Neural cell (in vitro differentiated cells): Measurements from ENCODE around the gene OSBPL7. TPM values are rescaled to one million over a fixed set of nuclear protein-coding genes. Genes with fewer than 3 reads are reported as not detected.

Source experiments
- H2AFZ ChIP-seq: fragments of 200-600, 300-800 bp; sonication (generic), shearing (Covaris generic); 2 replicates; pipeline ENCODE4 v1.6.0; 2014; ENCODE audit warnings: low read depth, mild to moderate bottlenecking, antibody characterized with exemption, low read length, moderate library complexity
- H3F3A ChIP-seq: fragments of 200-600 bp; shearing (Covaris generic); 2 replicates; pipeline ENCODE4 v1.6.1; 2016; ENCODE audit warnings: mild to moderate bottlenecking, moderate library complexity, mixed read lengths, antibody characterized with exemption, low read length; ENCODE audit not compliant: insufficient read depth, poor library complexity, severe bottlenecking
- H3K27ac ChIP-seq: fragments of 200-600, 300-800 bp; sonication (generic), shearing (Covaris generic); 2 replicates; pipeline ENCODE4 v1.5.1; 2014; ENCODE audit warnings: mild to moderate bottlenecking, low read length, moderate library complexity
- H3K27me3 ChIP-seq: fragments of 300-800, 200-600 bp; sonication (generic), shearing (Covaris generic); 2 replicates; pipeline ENCODE4 v1.6.0; 2014; ENCODE audit warnings: mild to moderate bottlenecking, low read depth, low read length, moderate library complexity; ENCODE audit not compliant: insufficient read depth
- H3K36me3 ChIP-seq: fragments of 300-800, 200-600 bp; sonication (generic), shearing (Covaris generic); 2 replicates; pipeline ENCODE4 v1.5.1; 2014; ENCODE audit warnings: mild to moderate bottlenecking, antibody characterized with exemption, low read length, moderate library complexity; ENCODE audit not compliant: insufficient read depth
- H3K4me2 ChIP-seq: fragments of 300-800, 200-600 bp; sonication (generic), shearing (Covaris generic); 2 replicates; pipeline ENCODE4 v1.6.0; 2014; ENCODE audit warnings: mild to moderate bottlenecking, low read length
- H3K4me3 ChIP-seq: fragments of 300-800, 200-600 bp; sonication (generic), shearing (Covaris generic); 2 replicates; pipeline ENCODE4 v1.5.1; 2014; ENCODE audit warnings: mild to moderate bottlenecking, low read length, moderate library complexity
- H3K79me2 ChIP-seq: fragments of 200-600 bp; shearing (Covaris generic); replicated peaks from 2 replicates; pipeline ENCODE4 v1.6.0; 2014; ENCODE audit warnings: mild to moderate bottlenecking, low read length, moderate library complexity; ENCODE audit not compliant: insufficient read depth
- H3K9ac ChIP-seq: fragments of 300-800, 200-600 bp; sonication (generic), shearing (Covaris generic); 2 replicates; pipeline ENCODE4 v1.6.1; 2016; ENCODE audit warnings: mild to moderate bottlenecking, low read length, mixed read lengths
- H3K9me2 ChIP-seq: fragments of 200-600 bp; shearing (Covaris generic); 2 replicates; pipeline ENCODE4 v1.6.1; 2016; ENCODE audit warnings: mild to moderate bottlenecking, low read length, mixed read lengths; ENCODE audit not compliant: insufficient read depth
- H3K9me3 ChIP-seq: fragments of 200-600, 300-800 bp; sonication (generic), shearing (Covaris generic); 2 replicates; pipeline ENCODE4 v1.6.1; 2016; ENCODE audit warnings: mild to moderate bottlenecking, mixed run types, low read length, moderate library complexity, mixed read lengths
- H4K20me1 ChIP-seq: fragments of 200-600 bp; shearing (Covaris generic); 2 replicates; pipeline ENCODE4 v1.6.1; 2016; ENCODE audit warnings: mild to moderate bottlenecking, mixed run types; ENCODE audit not compliant: insufficient read depth
- EP300 ChIP-seq: fragments of 450-650 bp; conservative IDR thresholded peaks from 2 replicates; pipeline ENCODE4 v1.6.1; 2014; ENCODE audit warnings: antibody characterized with exemption, mild to moderate bottlenecking, moderate library complexity; ENCODE audit not compliant: poor library complexity, severe bottlenecking
- EZH2 ChIP-seq: fragments of 200-600, 300-800 bp; shearing (Covaris generic), sonication (generic); IDR thresholded peaks from 2 replicates; pipeline ENCODE4 v1.6.1; 2014; ENCODE audit warnings: antibody characterized with exemption, low read length, borderline replicate concordance, mild to moderate bottlenecking; ENCODE audit not compliant: insufficient read depth, poor library complexity, severe bottlenecking
- MXI1 ChIP-seq: fragments of 450-650 bp; conservative IDR thresholded peaks from 2 replicates; pipeline ENCODE4 v1.6.1; 2014; ENCODE audit warnings: antibody characterized with exemption, mild to moderate bottlenecking; ENCODE audit not compliant: poor library complexity, severe bottlenecking
- POLR2AphosphoS5 ChIP-seq: IDR thresholded peaks from 2 replicates; pipeline ENCODE4 v1.6.1; 2012
- RAD21 ChIP-seq: fragments of 450-650 bp; conservative IDR thresholded peaks from 2 replicates; pipeline ENCODE4 v1.6.1; 2014; ENCODE audit warnings: antibody characterized with exemption, mild to moderate bottlenecking, moderate library complexity
- SMC3 ChIP-seq: fragments of 450-650 bp; conservative IDR thresholded peaks from 2 replicates; pipeline ENCODE4 v1.6.1; 2014; ENCODE audit warnings: antibody characterized with exemption, mild to moderate bottlenecking, moderate library complexity; ENCODE audit not compliant: poor library complexity
- TAF1 ChIP-seq: IDR thresholded peaks from 2 replicates; pipeline ENCODE4 v1.6.1; 2012; ENCODE audit warnings: low read depth
- polyA plus RNA-seq: library from polyadenylated mRNA; depleted of rRNA; stranded (reverse); fragments of >200 nt; gene quantifications from 2 replicates; pipeline ENCODE4 v1.2.3, GENCODE V29; 2014
- TF ChIP-seq, protein P1 (sequence below): IDR thresholded peaks from 2 replicates; pipeline ENCODE4 v1.6.1; 2012; ENCODE audit warnings: borderline replicate concordance
- TF ChIP-seq, protein P2 (sequence below): fragments of 450-650 bp; IDR thresholded peaks from 2 replicates; pipeline ENCODE4 v1.5.1; 2014; ENCODE audit warnings: antibody characterized with exemption, mild to moderate bottlenecking, moderate library complexity; ENCODE audit not compliant: poor library complexity, severe bottlenecking

OSBPL7 gene
- polyA plus RNA-seq, 1 donor from 2014 or later = 10.0 TPM

GRCh38 chr17:47867813-47868533 is 46.4 kb upstream of the OSBPL7 start:
- TF ChIP-seq SMC3 (no peak), MXI1 (no peak), EP300 (no peak), POLR2AphosphoS5 (no peak), RAD21 (no peak), EZH2 (no peak), TAF1 (no peak)
- TF ChIP-seq, protein P1, sequence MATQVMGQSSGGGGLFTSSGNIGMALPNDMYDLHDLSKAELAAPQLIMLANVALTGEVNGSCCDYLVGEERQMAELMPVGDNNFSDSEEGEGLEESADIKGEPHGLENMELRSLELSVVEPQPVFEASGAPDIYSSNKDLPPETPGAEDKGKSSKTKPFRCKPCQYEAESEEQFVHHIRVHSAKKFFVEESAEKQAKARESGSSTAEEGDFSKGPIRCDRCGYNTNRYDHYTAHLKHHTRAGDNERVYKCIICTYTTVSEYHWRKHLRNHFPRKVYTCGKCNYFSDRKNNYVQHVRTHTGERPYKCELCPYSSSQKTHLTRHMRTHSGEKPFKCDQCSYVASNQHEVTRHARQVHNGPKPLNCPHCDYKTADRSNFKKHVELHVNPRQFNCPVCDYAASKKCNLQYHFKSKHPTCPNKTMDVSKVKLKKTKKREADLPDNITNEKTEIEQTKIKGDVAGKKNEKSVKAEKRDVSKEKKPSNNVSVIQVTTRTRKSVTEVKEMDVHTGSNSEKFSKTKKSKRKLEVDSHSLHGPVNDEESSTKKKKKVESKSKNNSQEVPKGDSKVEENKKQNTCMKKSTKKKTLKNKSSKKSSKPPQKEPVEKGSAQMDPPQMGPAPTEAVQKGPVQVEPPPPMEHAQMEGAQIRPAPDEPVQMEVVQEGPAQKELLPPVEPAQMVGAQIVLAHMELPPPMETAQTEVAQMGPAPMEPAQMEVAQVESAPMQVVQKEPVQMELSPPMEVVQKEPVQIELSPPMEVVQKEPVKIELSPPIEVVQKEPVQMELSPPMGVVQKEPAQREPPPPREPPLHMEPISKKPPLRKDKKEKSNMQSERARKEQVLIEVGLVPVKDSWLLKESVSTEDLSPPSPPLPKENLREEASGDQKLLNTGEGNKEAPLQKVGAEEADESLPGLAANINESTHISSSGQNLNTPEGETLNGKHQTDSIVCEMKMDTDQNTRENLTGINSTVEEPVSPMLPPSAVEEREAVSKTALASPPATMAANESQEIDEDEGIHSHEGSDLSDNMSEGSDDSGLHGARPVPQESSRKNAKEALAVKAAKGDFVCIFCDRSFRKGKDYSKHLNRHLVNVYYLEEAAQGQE = no peak
- TF ChIP-seq, protein P2, sequence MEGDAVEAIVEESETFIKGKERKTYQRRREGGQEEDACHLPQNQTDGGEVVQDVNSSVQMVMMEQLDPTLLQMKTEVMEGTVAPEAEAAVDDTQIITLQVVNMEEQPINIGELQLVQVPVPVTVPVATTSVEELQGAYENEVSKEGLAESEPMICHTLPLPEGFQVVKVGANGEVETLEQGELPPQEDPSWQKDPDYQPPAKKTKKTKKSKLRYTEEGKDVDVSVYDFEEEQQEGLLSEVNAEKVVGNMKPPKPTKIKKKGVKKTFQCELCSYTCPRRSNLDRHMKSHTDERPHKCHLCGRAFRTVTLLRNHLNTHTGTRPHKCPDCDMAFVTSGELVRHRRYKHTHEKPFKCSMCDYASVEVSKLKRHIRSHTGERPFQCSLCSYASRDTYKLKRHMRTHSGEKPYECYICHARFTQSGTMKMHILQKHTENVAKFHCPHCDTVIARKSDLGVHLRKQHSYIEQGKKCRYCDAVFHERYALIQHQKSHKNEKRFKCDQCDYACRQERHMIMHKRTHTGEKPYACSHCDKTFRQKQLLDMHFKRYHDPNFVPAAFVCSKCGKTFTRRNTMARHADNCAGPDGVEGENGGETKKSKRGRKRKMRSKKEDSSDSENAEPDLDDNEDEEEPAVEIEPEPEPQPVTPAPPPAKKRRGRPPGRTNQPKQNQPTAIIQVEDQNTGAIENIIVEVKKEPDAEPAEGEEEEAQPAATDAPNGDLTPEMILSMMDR = no peak
- Histone ChIP-seq H3K9me2 (no peaks in the 10 kb centered on the region), H3F3A (no peaks in the 10 kb centered on the region), H3K36me3 (no peaks in the 10 kb centered on the region), H2AFZ (no peak overlapping the region), H3K9me3 (no peaks in the 10 kb centered on the region), H3K27ac (no peak overlapping the region), H3K4me3 (no peak overlapping the region), H4K20me1 (no peaks in the 10 kb centered on the region), H3K4me2 (no peak overlapping the region), H3K9ac (no peak overlapping the region), H3K79me2 (no peaks in the 10 kb centered on the region), H3K27me3 (peaks cover 42% of the 10 kb centered on the region)

- no peaks in the 10 kb centered on the region for H3K79me2 ChIP-seq
- H3K9me2 ChIP-seq = no peaks in the 10 kb centered on the region
- no peaks in the 10 kb centered on the region for H3K36me3 ChIP-seq
- H3K27ac ChIP-seq = no peak overlapping the region
- no peak overlapping the region for H2AFZ ChIP-seq
- no peaks in the 10 kb centered on the region for H3F3A ChIP-seq
- H3K9ac ChIP-seq = no peak overlapping the region
- no peak overlapping the region for H3K4me2 ChIP-seq
- peaks cover 31% of the 10 kb centered on the region for H3K27me3 ChIP-seq
- no peaks in the 10 kb centered on the region for H4K20me1 ChIP-seq
- H3K4me3 ChIP-seq = no peak overlapping the region
- TF ChIP-seq EP300 (no peak), TAF1 (no peak), MXI1 (no peak)
- TF ChIP-seq, protein P2 = no peak
- no peaks in the 10 kb centered on the region for H3K9me3 ChIP-seq
These were observed 45.3 kb upstream of the OSBPL7 start for GRCh38 chr17:47866941-47867340.
